ENCODE results near the gene DYNLT1. TPM values are rescaled to one million over a fixed set of nuclear protein-coding genes. Genes with fewer than 3 reads are reported as not detected.
A peak's percentile ranks its signal among the peaks of the same experiment; 100 is the strongest.

Gene DYNLT1
- total RNA-seq, 4 donors from 2014 or later: 93.8 to 190 (median 146) TPM

DNA sequence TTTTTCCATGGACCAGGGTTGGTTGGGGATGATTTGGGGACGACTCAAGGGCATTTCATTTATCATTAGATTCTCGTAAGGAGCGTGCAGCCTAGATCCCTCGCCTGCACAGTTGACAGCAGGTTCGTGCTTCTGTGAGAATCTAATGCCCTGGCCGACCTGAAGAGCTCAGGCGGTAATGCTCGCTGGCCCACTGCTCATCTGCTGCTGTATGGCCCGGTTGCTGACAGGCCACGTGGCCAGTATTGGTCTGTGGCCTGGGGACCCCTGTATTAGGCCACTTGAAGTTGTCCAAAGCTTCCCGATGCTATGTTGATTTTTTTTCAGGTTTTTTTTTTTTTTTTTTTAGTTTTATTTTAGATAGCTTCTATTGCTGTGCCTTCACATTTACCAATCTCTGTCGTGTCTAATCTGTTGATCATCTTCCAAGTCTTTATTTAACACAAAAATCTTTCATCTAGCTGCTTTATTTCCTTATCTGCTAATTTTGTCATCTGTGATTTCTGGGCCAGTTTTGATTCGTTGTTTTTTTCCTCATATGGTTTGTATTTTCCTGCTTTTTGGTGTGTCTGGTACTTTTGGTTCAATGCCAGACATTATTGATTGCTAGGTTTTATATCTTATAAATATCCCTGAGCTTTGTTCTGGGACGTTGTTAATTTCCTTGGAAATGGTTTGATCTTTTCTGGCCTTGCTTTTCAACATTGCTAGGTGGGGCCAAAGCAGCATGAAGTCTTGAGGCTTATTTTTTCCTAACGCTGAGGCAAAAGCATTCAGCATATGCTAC lies 41.1 kb downstream of the DYNLT1 start:
- no peak overlapping the region for H3K27ac ChIP-seq
- H3K36me3 ChIP-seq: peaks cover 0 to 59% (median 0%) of the 10 kb centered on the region in 3 donors
- H3K4me1 ChIP-seq: no peaks in the 10 kb centered on the region
- H3K27me3 ChIP-seq: no peaks in the 10 kb centered on the region
- no peak overlapping the region for H3K4me3 ChIP-seq
- DNase-seq: no peak
- TF ChIP-seq, protein P1, sequence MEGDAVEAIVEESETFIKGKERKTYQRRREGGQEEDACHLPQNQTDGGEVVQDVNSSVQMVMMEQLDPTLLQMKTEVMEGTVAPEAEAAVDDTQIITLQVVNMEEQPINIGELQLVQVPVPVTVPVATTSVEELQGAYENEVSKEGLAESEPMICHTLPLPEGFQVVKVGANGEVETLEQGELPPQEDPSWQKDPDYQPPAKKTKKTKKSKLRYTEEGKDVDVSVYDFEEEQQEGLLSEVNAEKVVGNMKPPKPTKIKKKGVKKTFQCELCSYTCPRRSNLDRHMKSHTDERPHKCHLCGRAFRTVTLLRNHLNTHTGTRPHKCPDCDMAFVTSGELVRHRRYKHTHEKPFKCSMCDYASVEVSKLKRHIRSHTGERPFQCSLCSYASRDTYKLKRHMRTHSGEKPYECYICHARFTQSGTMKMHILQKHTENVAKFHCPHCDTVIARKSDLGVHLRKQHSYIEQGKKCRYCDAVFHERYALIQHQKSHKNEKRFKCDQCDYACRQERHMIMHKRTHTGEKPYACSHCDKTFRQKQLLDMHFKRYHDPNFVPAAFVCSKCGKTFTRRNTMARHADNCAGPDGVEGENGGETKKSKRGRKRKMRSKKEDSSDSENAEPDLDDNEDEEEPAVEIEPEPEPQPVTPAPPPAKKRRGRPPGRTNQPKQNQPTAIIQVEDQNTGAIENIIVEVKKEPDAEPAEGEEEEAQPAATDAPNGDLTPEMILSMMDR (IDR thresholded peaks at IDR 0.05): no peak
- TF ChIP-seq POLR2A (IDR thresholded peaks at IDR 0.05): no peak
- H3K9me3 ChIP-seq: no peaks in the 10 kb centered on the region

- no peaks in the 10 kb centered on the region for H3K4me1 ChIP-seq
- H3K27ac ChIP-seq: no peak overlapping the region
- H3K4me3 ChIP-seq: no peak overlapping the region
- H3K27me3 ChIP-seq: no peaks in the 10 kb centered on the region
- no peaks in the 10 kb centered on the region for H3K9me3 ChIP-seq
- DNase-seq: no peak
- peaks cover 0 to 55% (median 0%) of the 10 kb centered on the region in 3 donors for H3K36me3 ChIP-seq
- TF ChIP-seq, protein P1 (IDR thresholded peaks at IDR 0.05): no peak
- no peak for TF ChIP-seq POLR2A (IDR thresholded peaks at IDR 0.05)
Observed at GRCh38 chr6:158599635-158600034, 44.9 kb downstream of the DYNLT1 start.

DNA sequence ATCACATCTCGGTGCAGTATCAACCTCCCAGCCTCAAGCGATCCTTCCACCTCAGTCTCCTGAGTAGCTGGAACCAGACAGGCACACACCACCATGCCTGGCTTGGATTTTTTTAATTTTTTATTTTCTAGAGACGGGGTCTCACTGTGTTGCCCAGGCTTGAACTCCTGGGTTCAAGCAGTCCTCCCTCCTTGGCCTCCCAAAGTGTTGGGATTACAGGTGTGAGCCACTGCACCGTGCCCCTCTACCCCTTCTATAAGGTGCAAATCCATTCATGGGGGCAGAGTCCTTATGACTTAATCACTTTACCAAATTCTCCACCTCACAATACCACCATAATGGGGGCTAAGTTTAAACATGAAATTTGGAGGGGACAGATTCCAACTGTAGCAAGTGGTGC lies 47.0 kb downstream of the DYNLT1 start:
- no peak for DNase-seq
- Histone ChIP-seq H3K27me3 (no peaks in the 10 kb centered on the region), H3K36me3 (peaks cover 0 to 74% (median 0%) of the 10 kb centered on the region in 3 donors), H3K4me1 (no peaks in the 10 kb centered on the region), H3K4me3 (no peak overlapping the region), H3K27ac (no peak overlapping the region), H3K9me3 (no peaks in the 10 kb centered on the region)
- TF ChIP-seq POLR2A (IDR thresholded peaks at IDR 0.05): no peak
- TF ChIP-seq, protein P1 (IDR thresholded peaks at IDR 0.05): no peak

DNA sequence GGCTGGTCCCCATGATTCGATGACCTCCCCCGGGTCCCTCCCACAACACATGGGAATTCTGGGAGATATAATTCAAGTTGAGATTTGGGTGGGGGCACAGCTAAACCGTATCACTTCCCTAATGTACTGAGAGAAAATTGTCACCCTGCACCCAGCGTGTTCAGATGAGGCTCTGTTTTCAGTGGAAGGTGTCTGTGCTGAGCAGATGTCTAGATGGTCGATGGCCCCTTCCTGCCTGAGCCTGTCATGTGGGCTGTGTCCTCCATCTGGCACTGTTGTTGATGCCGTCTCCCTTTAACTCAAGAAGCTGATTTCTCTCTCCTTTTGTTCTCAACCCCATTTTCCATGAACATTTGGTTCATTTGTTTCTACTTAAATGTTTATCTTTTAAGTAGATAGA lies 47.7 kb downstream of the DYNLT1 start:
- Histone ChIP-seq H3K27me3 (no peaks in the 10 kb centered on the region), H3K27ac (no peak overlapping the region), H3K4me3 (no peak overlapping the region), H3K36me3 (peaks cover 0 to 80% (median 0%) of the 10 kb centered on the region in 3 donors), H3K9me3 (no peaks in the 10 kb centered on the region), H3K4me1 (no peaks in the 10 kb centered on the region)
- DNase-seq: no peak
- TF ChIP-seq, protein P1 (IDR thresholded peaks at IDR 0.05): no peak
- no peak for TF ChIP-seq POLR2A (IDR thresholded peaks at IDR 0.05)

DNA sequence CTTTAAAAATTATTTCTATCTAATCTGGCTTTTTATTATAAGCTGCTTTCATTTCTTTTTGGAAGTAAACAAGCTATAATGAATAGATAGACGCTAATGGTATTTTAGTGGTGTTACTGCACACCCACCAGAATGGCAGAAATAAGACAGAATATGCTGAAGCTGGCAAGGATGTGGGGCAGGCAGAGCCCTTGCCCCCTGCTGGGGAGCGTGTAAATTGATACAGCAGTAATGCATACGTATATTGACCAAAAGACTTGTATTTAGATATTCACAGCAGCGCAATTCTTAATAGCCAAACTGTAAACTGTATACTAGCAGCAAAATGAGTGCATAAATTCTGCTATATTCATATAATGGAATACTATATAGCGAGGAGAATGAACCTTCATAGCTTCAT lies 49.3 kb downstream of the DYNLT1 start:
- H3K36me3 ChIP-seq: peaks cover 0 to 87% (median 0%) of the 10 kb centered on the region in 3 donors
- H3K27ac ChIP-seq: no peak overlapping the region
- H3K9me3 ChIP-seq: no peaks in the 10 kb centered on the region

More for the DNA sequence above, 49.3 kb downstream of the DYNLT1 start:
- no peak for DNase-seq
- TF ChIP-seq, protein P1 (IDR thresholded peaks at IDR 0.05): peak in 4 of 6 experiments; percentile 9 to 28 (median 18)
- TF ChIP-seq POLR2A (IDR thresholded peaks at IDR 0.05): no peak
- Histone ChIP-seq H3K27me3 (no peaks in the 10 kb centered on the region), H3K4me3 (no peak overlapping the region), H3K4me1 (no peaks in the 10 kb centered on the region)

Measured in Peyer's patch (tissue), 4 donors.